Islet of Langerhans (tissue), 1 donor: ENCODE results near the gene GPR135.

Experiments
- FAIRE-seq: peaks from one replicate; lab custom pipeline; 2011; peaks lifted over from hg19 to GRCh38; lab: Jason Lieb, UNC

GPR135 gene

GRCh38 chr14:59465316-59466135 lies at the start of gene GPR135:
GPR135 (minus strand) TSS chr14:59465380; CDS start chr14:59465226, 154 bp downstream.
- no peak for FAIRE-seq

GRCh38 chr14:59511916-59512575 lies 46.9 kb upstream of the GPR135 start:
- FAIRE-seq, result no peak

- FAIRE-seq, result no peak
Observed at GRCh38 chr14:59510966-59511365, 45.8 kb upstream of the GPR135 start.

- no peak for FAIRE-seq
Observed at GRCh38 chr14:59510001-59510400, 44.8 kb upstream of the GPR135 start.

- no peak for FAIRE-seq
Observed at GRCh38 chr14:59509101-59509500, 43.9 kb upstream of the GPR135 start.

GRCh38 chr14:59507752-59508103 lies 42.5 kb upstream of the GPR135 start:
- FAIRE-seq, result no peak

GRCh38 chr14:59507063-59507751 lies 42.0 kb upstream of the GPR135 start:
- FAIRE-seq, result no peak

GRCh38 chr14:59503256-59503655 lies 38.1 kb upstream of the GPR135 start:
- FAIRE-seq, result no peak

- FAIRE-seq, result no peak
Observed at GRCh38 chr14:59500732-59501131, 35.6 kb upstream of the GPR135 start.

- no peak for FAIRE-seq
Observed at GRCh38 chr14:59492384-59492783, 27.2 kb upstream of the GPR135 start.

GRCh38 chr14:59490756-59491155 lies 25.6 kb upstream of the GPR135 start:
- FAIRE-seq, result no peak

- no peak for FAIRE-seq
Observed at GRCh38 chr14:59484639-59485175, 19.5 kb upstream of the GPR135 start.

GRCh38 chr14:59483819-59484638 lies 18.8 kb upstream of the GPR135 start, which contains the start of the genes JKAMP and L3HYPDH:
JKAMP (plus strand) TSS chr14:59484517; CDS start chr14:59484590, 73 bp downstream.
L3HYPDH (minus strand) TSS chr14:59484408; CDS start chr14:59484316, 92 bp downstream.
- no peak for FAIRE-seq

- FAIRE-seq, result no peak
Observed at GRCh38 chr14:59483363-59483762, 18.2 kb upstream of the GPR135 start.

- no peak for FAIRE-seq
Observed at GRCh38 chr14:59482541-59483331, 17.6 kb upstream of the GPR135 start.

GRCh38 chr14:59481871-59482540 lies 16.8 kb upstream of the GPR135 start:
- no peak for FAIRE-seq

GRCh38 chr14:59481407-59481806 lies 16.2 kb upstream of the GPR135 start:
- no peak for FAIRE-seq

- no peak for FAIRE-seq
Observed at GRCh38 chr14:59480166-59480565, 15.0 kb upstream of the GPR135 start.

GRCh38 chr14:59478540-59478939 lies 13.4 kb upstream of the GPR135 start:
- FAIRE-seq, result no peak

GRCh38 chr14:59475709-59476108 lies 10.5 kb upstream of the GPR135 start:
- FAIRE-seq, result no peak
